Measurements from ENCODE around the gene SKA2. TPM values are rescaled to one million over a fixed set of nuclear protein-coding genes. Genes with fewer than 3 reads are reported as not detected.

SKA2 gene
- total and polyA plus RNA-seq, 2 experiments from 2014 or later: 50.5 to 140 TPM

DNA sequence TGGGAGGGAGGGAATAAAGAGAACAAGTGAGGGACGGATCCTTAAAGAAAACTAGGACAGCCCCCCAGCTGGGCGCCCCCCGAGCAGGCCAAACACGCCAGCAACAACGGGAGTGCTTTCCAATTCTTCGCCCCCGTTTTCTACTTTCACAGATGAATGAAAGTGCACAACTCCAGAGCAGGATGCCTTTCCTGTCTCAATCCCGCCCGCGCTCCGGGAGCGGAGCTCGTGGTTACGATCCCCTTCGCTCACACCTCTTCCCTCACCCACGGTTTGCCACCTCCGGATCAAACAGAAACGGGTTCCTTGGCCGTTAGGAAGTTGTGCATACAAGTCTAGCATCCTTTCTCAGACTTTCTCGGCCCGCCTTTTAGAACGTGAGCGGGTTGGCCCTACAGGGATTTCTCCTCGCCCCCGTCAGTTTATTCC, 680 bp downstream of the SKA2 start:
- no peak overlapping the region for H2AFZ ChIP-seq
- DNase-seq (ENCODE audit: low spot score): peak; percentile 68

DNA sequence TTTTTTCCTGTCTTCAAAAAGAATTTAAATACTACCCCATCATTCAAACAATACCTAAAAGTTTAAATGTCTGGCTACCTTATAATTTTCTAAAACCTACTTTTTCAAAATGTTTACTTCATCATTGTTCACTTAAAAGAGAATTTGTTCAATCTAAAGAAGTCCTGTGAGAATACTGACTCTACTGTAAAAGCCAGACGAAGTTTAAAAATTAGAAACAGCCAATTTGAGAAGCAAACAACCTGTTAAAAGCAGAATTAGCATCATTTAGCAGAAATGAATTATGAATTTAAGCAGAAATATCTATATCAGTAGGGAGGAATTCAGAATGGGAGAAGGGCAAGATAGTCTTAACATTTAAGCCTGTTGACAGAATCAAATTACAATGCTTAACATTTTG, 2.1 kb downstream of the SKA2 start:
- DNase-seq (ENCODE audit: low spot score) (no peak), ATAC-seq (no peak)
- Mint-ChIP-seq H3K27ac (no peak overlapping the region), H3K4me1 (peaks cover 26% of the 10 kb centered on the region), H3K27me3 (ENCODE audit: insufficient read depth, low read depth, poor library complexity) (peaks cover 7% of the 10 kb centered on the region), H3K36me3 (ENCODE audit: low read depth) (peaks cover 6% of the 10 kb centered on the region; the same call in 2 of the 3 replicates), H3K9me3 (no peaks in the 10 kb centered on the region), H3K4me3 (no peak overlapping the region)
- Histone ChIP-seq H4K20me1 (replicated peaks; ENCODE audit: insufficient read depth) (peaks cover 27% of the 10 kb centered on the region), H3K79me2 (replicated peaks; ENCODE audit: insufficient read depth) (peaks cover 84% of the 10 kb centered on the region), H3K36me3 (ENCODE audit: insufficient read depth) (no peaks in the 10 kb centered on the region), H3F3A (replicated peaks; ENCODE audit: low read depth) (no peaks in the 10 kb centered on the region), H3K4me2 (peak overlapping the region; percentile 84), H3K27me3 (ENCODE audit: insufficient read depth) (no peaks in the 10 kb centered on the region), H3K4me1 (ENCODE audit: insufficient read depth) (peaks cover 29% of the 10 kb centered on the region), H2AFZ (no peak overlapping the region), H3K27ac (ENCODE audit: low read depth) (no peak overlapping the region), H3K4me3 (peak overlapping the region; percentile 77), H3K9me2 (ENCODE audit: insufficient read depth) (no peaks in the 10 kb centered on the region)
- TF ChIP-seq ZNF114 (CRISPR knock-in tag; IDR thresholded peaks at IDR 0.05) (no peak), EZH2 (IDR thresholded peaks at IDR 0.05; ENCODE audit: low read depth, unreplicated experiment) (no peak), ZNF331 (CRISPR knock-in tag; IDR thresholded peaks at IDR 0.05; ENCODE audit: low read depth) (no peak), CREB1 (CRISPR knock-in tag; IDR thresholded peaks at IDR 0.05; ENCODE audit: low read depth) (no peak), POLR2AphosphoS5 (IDR thresholded peaks at IDR 0.05; ENCODE audit: low read depth) (no peak), EZH2phosphoT487 (IDR thresholded peaks at IDR 0.05; ENCODE audit: unreplicated experiment) (no peak), NANOG (IDR thresholded peaks at IDR 0.05; ENCODE audit: borderline replicate concordance) (no peak)
- TF ChIP-seq, protein P1, sequence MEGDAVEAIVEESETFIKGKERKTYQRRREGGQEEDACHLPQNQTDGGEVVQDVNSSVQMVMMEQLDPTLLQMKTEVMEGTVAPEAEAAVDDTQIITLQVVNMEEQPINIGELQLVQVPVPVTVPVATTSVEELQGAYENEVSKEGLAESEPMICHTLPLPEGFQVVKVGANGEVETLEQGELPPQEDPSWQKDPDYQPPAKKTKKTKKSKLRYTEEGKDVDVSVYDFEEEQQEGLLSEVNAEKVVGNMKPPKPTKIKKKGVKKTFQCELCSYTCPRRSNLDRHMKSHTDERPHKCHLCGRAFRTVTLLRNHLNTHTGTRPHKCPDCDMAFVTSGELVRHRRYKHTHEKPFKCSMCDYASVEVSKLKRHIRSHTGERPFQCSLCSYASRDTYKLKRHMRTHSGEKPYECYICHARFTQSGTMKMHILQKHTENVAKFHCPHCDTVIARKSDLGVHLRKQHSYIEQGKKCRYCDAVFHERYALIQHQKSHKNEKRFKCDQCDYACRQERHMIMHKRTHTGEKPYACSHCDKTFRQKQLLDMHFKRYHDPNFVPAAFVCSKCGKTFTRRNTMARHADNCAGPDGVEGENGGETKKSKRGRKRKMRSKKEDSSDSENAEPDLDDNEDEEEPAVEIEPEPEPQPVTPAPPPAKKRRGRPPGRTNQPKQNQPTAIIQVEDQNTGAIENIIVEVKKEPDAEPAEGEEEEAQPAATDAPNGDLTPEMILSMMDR (conservative IDR thresholded peaks at IDR 0.05; ENCODE audit: low read depth in 2 of 2): no peak
- TF ChIP-seq, protein P2, sequence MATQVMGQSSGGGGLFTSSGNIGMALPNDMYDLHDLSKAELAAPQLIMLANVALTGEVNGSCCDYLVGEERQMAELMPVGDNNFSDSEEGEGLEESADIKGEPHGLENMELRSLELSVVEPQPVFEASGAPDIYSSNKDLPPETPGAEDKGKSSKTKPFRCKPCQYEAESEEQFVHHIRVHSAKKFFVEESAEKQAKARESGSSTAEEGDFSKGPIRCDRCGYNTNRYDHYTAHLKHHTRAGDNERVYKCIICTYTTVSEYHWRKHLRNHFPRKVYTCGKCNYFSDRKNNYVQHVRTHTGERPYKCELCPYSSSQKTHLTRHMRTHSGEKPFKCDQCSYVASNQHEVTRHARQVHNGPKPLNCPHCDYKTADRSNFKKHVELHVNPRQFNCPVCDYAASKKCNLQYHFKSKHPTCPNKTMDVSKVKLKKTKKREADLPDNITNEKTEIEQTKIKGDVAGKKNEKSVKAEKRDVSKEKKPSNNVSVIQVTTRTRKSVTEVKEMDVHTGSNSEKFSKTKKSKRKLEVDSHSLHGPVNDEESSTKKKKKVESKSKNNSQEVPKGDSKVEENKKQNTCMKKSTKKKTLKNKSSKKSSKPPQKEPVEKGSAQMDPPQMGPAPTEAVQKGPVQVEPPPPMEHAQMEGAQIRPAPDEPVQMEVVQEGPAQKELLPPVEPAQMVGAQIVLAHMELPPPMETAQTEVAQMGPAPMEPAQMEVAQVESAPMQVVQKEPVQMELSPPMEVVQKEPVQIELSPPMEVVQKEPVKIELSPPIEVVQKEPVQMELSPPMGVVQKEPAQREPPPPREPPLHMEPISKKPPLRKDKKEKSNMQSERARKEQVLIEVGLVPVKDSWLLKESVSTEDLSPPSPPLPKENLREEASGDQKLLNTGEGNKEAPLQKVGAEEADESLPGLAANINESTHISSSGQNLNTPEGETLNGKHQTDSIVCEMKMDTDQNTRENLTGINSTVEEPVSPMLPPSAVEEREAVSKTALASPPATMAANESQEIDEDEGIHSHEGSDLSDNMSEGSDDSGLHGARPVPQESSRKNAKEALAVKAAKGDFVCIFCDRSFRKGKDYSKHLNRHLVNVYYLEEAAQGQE (IDR thresholded peaks at IDR 0.05; ENCODE audit: unreplicated experiment): no peak

More for the DNA sequence above, 680 bp downstream of the SKA2 start:
- ATAC-seq: peak; percentile 2
- peaks cover 84% of the 10 kb centered on the region for H3K79me2 ChIP-seq (replicated peaks; ENCODE audit: insufficient read depth)
- Mint-ChIP-seq H3K4me3 (no peak overlapping the region), H3K27ac (no peak overlapping the region), H3K36me3 (ENCODE audit: low read depth) (peaks cover 6% of the 10 kb centered on the region; the same call in 2 of the 3 replicates), H3K9me3 (no peaks in the 10 kb centered on the region), H3K27me3 (ENCODE audit: insufficient read depth, low read depth, poor library complexity) (peaks cover 7% of the 10 kb centered on the region), H3K4me1 (peaks cover 26% of the 10 kb centered on the region)
- no peak for TF ChIP-seq EZH2 (IDR thresholded peaks at IDR 0.05; ENCODE audit: low read depth, unreplicated experiment)
- TF ChIP-seq STAT1 (IDR thresholded peaks at IDR 0.05; ENCODE audit: unreplicated experiment): no peak
- no peak for TF ChIP-seq JUNB (IDR thresholded peaks at IDR 0.05; ENCODE audit: unreplicated experiment)
- no peak for TF ChIP-seq ZNF114 (CRISPR knock-in tag; IDR thresholded peaks at IDR 0.05)
- H3K4me3 ChIP-seq: peak overlapping the region; percentile 77
- peaks cover 27% of the 10 kb centered on the region for H3K4me1 ChIP-seq (ENCODE audit: insufficient read depth)
- no peaks in the 10 kb centered on the region for H3F3A ChIP-seq (replicated peaks; ENCODE audit: low read depth)
- H4K20me1 ChIP-seq (replicated peaks; ENCODE audit: insufficient read depth): peaks cover 17% of the 10 kb centered on the region
- H3K27ac ChIP-seq (ENCODE audit: low read depth): peak overlapping the region; percentile 92
- no peaks in the 10 kb centered on the region for H3K36me3 ChIP-seq (ENCODE audit: insufficient read depth)
- peak overlapping the region; percentile 84 for H3K4me2 ChIP-seq
- no peaks in the 10 kb centered on the region for H3K9me2 ChIP-seq (ENCODE audit: insufficient read depth)
- no peaks in the 10 kb centered on the region for H3K27me3 ChIP-seq (ENCODE audit: insufficient read depth)

Data from GM23338 (cell line).